SK-N-SH (cell line): ENCODE measurements around the gene LRRC26.

ENCODE experiments used
- CTCF ChIP-seq: fragments of 200-600 bp; sonication (generic); IDR thresholded peaks from 2 replicates; pipeline ENCODE4 v1.6.1; 2017; ENCODE audit warnings: antibody characterized with exemption, mild to moderate bottlenecking, moderate library complexity
- ELF1 ChIP-seq: IDR thresholded peaks from 2 replicates; pipeline ENCODE4 v1.4.0; 2012
- EP300 ChIP-seq, 2 experiments: IDR thresholded peaks; 2 replicates each; pipeline versions ENCODE4 v1.4.0 to v1.6.1; 2012; ENCODE audit warnings: borderline replicate concordance in 1 of 2, low read depth in 1 of 2, low read length in 1 of 2
- EZH2phosphoT487 ChIP-seq: fragments of 200-600 bp; sonication (generic); IDR thresholded peaks from 2 replicates; pipeline ENCODE4 v1.6.1; 2017; ENCODE audit warnings: low read depth, mixed run types, mild to moderate bottlenecking, antibody characterized with exemption, moderate library complexity, borderline replicate concordance
- FOXJ3 ChIP-seq: sonication (generic); formaldehyde crosslinking; IDR thresholded peaks from 2 replicates; pipeline ENCODE4 v1.5.1; 2020; ENCODE audit warnings: mild to moderate bottlenecking, missing genetic modification reagents
- GABPA ChIP-seq: IDR thresholded peaks from 2 replicates; pipeline ENCODE4 v1.4.0; 2012; ENCODE audit warnings: low read depth, mild to moderate bottlenecking
- JUND ChIP-seq: IDR thresholded peaks from 2 replicates; pipeline ENCODE4 v1.4.0; 2012
- MAX ChIP-seq: IDR thresholded peaks from 2 replicates; pipeline ENCODE4 v1.4.0; 2012; ENCODE audit warnings: low read depth
- RCOR1 ChIP-seq: fragments of 150-350 bp; IDR thresholded peaks from 2 replicates; pipeline ENCODE4 v1.6.1; 2017; ENCODE audit warnings: antibody characterized with exemption, low read length
- SMC3 ChIP-seq: IDR thresholded peaks from 2 replicates; pipeline ENCODE4 v1.6.1; 2012; ENCODE audit warnings: low read depth, low read length, improper control_type of control experiment

GRCh38 chr9:137181680-137182079 is 11.8 kb upstream of the LRRC26 start:
- TF ChIP-seq ELF1, result no peak
- no peak for TF ChIP-seq SMC3
- TF ChIP-seq CTCF, result no peak
- TF ChIP-seq FOXJ3, result no peak
- no peak for TF ChIP-seq EZH2phosphoT487
- TF ChIP-seq JUND, result no peak
- no peak for TF ChIP-seq GABPA
- no peak for TF ChIP-seq MAX
- no peak for TF ChIP-seq RCOR1
- TF ChIP-seq EP300 (IDR thresholded peaks at IDR 0.05; ENCODE audit: borderline replicate concordance in 1 of 2, low read depth in 1 of 2, low read length in 1 of 2), result no peak
